ENCODE results near the gene ZNRF4. TPM values are rescaled to one million over a fixed set of nuclear protein-coding genes. Genes with fewer than 3 reads are reported as not detected.

Gene ZNRF4
- total and polyA plus RNA-seq, 9 of the 15 experiments (the other 6 are each of a cell fraction or from before 2014, with no cell fraction given) = not detected

GRCh38 chr19:5458420-5458819, 3.2 kb downstream of the ZNRF4 start (continued):
- TF ChIP-seq HOMEZ (CRISPR knock-in tag; IDR thresholded peaks at IDR 0.05) = no peak

- no peak for FAIRE-seq
- Histone ChIP-seq H3K9me1 (ENCODE audit: control insufficient read depth, insufficient read depth, low read length) (no peaks in the 10 kb centered on the region), H2AFZ (ENCODE audit: low read depth, low read length) (no peak overlapping the region), H3K79me2 (ENCODE audit: control insufficient read depth, insufficient read depth, low read length) (no peaks in the 10 kb centered on the region), H3K27ac (ENCODE audit: extremely low read depth, low read depth, low read length) (no peak overlapping the region), H3K4me1 (replicated peaks in 1 of 2; ENCODE audit: control insufficient read depth in 2 of 2, insufficient read depth in 2 of 2, low read length in 2 of 2) (peaks cover 0 to 13% of the 10 kb centered on the region in 2 experiments; a peak in 2 of 5 replicates), H3K27me3 (ENCODE audit: control insufficient read depth in 2 of 2, insufficient read depth in 2 of 2, low read length in 2 of 2) (peaks cover 9 to 51% of the 10 kb centered on the region in 2 experiments; a peak in 4 of 5 replicates), H3K9me3 (replicated peaks; ENCODE audit: control insufficient read depth, insufficient read depth, low read depth, low read length) (no peaks in the 10 kb centered on the region), H4K20me1 (replicated peaks; ENCODE audit: control insufficient read depth, insufficient read depth, low read length) (no peaks in the 10 kb centered on the region), H3K4me2 (ENCODE audit: insufficient read depth, low read length) (no peak overlapping the region), H3K4me3 (no peak overlapping the region), H3K9ac (ENCODE audit: insufficient read depth in 1 of 2, low read depth in 2 of 2, low read length in 2 of 2) (no peak overlapping the region), H3K36me3 (ENCODE audit: control insufficient read depth, insufficient read depth, low read length) (no peaks in the 10 kb centered on the region)
- no peak for DNase-seq (ENCODE audit: extremely low read depth in 1 of 4, low spot score in 3 of 4)
- ChIA-PET POLR2A (no interaction called here), CTCF (ENCODE audit: low intra/inter-chr PET ratio) (interaction anchor here (0.6 kb wide), 1 partner anchor 687 kb away, joined by 3 read pairs; no protein-coding TSS in a partner anchor)
- no TSS peak for BruUV-seq (replicated peaks)
- intact Hi-C loops (cut with micrococcal nuclease) = no loop called here
- WGBS (ENCODE audit: insufficient coverage, low coverage, missing lambda C conversion rate) = 11% methylated on average over 6 of the region's 6 CpGs
- ATAC-seq = no peak
- in situ Hi-C loops (cut with MboI) = no loop called here
- no peak for TF ChIP-seq PCBP2 (IDR thresholded peaks at IDR 0.05; ENCODE audit: low read depth, low read length, poor library complexity, severe bottlenecking)
- no peak for TF ChIP-seq FOXJ3 (CRISPR knock-in tag; IDR thresholded peaks at IDR 0.05)
- no peak for TF ChIP-seq ZNF830 (CRISPR knock-in tag; IDR thresholded peaks at IDR 0.05)
- no peak for TF ChIP-seq TSC22D4 (tag; IDR thresholded peaks at IDR 0.05)
- no peak for TF ChIP-seq CREBBP (IDR thresholded peaks at IDR 0.05; ENCODE audit: low read depth, low read length)
- no peak for TF ChIP-seq PHB (CRISPR knock-in tag; IDR thresholded peaks at IDR 0.05)
- no peak for TF ChIP-seq CC2D1A (IDR thresholded peaks at IDR 0.05)
- TF ChIP-seq TBP (optimal IDR thresholded peaks at IDR 0.05; ENCODE audit: low read depth, low read length) = no peak
- no peak for TF ChIP-seq HBP1 (CRISPR knock-in tag; IDR thresholded peaks at IDR 0.05)
- no peak for TF ChIP-seq ZNF280A (IDR thresholded peaks at IDR 0.05; ENCODE audit: low read depth, partially characterized antibody)
- no peak for TF ChIP-seq THRA (IDR thresholded peaks at IDR 0.05)
- TF ChIP-seq BMI1 (IDR thresholded peaks at IDR 0.05; ENCODE audit: low read length) = no peak
- TF ChIP-seq ZNF436 (CRISPR knock-in tag; IDR thresholded peaks at IDR 0.05) = no peak
- TF ChIP-seq HINFP (tag; conservative IDR thresholded peaks at IDR 0.05; ENCODE audit: low read depth) = no peak
These were observed 4.1 kb downstream of the ZNRF4 start for GRCh38 chr19:5459360-5459759.
